GM13977 (cell line): ENCODE results near the gene CLUH.
"Not testable (repeated sequence)": the region's sequence is repeated elsewhere in the genome, so short reads cannot be mapped to it uniquely, and the experiment has no call there.

Experiments
- DNase-seq: peaks from one replicate; pipeline ENCODE4 v3.0.0; 2012; ENCODE audit warnings: low spot score
- in situ Hi-C: fragments of 300-500 bp; cut with MboI; formaldehyde crosslinking; loops from one replicate; pipeline ENCODE4 v1.12.0; 2022; ENCODE audit warnings: low sequenced_read_pairs, low pct_unique_long_range_greater_than_20kb, mixed read lengths, inconsistent platforms; ENCODE audit not compliant: unreplicated experiment
- TF ChIP-seq, protein P1 (sequence below): IDR thresholded peaks from 2 replicates; pipeline ENCODE4 v1.5.1; 2012; ENCODE audit warnings: mild to moderate bottlenecking, control low read depth; ENCODE audit not compliant: insufficient read depth; ENCODE audit errors: extremely low read depth, missing control alignments

Gene CLUH

DNA sequence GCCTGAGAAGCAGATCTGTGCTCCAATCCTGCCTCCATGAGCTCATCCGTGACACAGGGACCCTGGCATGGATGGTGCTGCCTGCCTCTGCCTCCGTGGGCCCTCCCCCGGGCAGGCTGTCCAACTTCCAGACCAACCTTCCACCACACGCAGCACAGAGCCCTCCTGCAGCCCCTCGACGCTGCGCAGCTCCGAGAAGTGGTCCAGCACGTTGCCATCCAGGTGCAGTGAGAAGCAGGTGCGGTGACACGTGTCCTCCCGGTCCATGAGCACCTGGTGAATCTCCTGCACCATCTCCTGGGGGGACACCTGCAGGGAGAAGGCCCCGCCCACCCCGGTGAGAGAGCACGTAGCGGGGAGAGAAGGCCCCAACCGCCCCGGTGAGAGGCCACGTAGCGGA, 8.4 kb downstream of the CLUH start:
- peak; percentile 17 for DNase-seq
- in situ Hi-C loops = no loop called here

DNA sequence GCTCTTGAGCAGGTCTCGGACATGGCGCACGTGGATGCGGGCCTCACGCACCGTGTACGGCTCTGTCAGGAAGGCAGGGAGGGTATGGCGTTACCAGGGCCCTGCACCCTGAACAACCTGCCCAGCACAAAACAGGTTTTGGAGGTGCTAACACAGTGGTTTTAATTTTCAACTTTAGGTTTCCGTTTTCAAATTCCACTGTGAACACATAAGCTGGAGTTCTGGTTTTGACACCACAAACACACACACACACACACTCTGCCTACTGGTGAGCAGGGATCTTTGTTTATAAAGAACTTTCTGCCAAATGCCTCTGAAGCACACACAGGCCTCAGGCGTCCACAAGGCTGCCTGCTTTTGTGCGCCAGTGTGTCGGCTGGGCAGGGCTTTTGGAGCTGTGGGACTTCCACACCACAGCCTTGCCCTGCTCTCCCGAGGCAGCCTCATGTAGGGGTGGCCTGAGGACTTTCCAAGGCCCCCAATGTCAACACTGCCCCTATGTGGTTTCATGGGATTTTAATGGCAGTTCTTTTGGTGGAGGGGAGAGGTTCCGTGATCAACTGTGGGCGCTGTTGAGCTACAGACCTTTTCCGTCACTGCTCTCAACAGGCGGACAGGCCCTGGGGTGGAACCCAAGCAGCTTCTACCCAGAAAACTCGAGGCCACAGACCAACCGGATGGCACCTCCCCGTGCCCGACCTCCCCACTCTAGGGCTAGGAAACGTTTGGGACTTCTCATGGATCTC, 9.4 kb downstream of the CLUH start:
- TF ChIP-seq, protein P1, sequence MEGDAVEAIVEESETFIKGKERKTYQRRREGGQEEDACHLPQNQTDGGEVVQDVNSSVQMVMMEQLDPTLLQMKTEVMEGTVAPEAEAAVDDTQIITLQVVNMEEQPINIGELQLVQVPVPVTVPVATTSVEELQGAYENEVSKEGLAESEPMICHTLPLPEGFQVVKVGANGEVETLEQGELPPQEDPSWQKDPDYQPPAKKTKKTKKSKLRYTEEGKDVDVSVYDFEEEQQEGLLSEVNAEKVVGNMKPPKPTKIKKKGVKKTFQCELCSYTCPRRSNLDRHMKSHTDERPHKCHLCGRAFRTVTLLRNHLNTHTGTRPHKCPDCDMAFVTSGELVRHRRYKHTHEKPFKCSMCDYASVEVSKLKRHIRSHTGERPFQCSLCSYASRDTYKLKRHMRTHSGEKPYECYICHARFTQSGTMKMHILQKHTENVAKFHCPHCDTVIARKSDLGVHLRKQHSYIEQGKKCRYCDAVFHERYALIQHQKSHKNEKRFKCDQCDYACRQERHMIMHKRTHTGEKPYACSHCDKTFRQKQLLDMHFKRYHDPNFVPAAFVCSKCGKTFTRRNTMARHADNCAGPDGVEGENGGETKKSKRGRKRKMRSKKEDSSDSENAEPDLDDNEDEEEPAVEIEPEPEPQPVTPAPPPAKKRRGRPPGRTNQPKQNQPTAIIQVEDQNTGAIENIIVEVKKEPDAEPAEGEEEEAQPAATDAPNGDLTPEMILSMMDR = no peak
- in situ Hi-C loops = no loop called here
- DNase-seq = peak; percentile 22

More for the DNA sequence above, 8.4 kb downstream of the CLUH start:
- TF ChIP-seq, protein P1 = no peak

DNA sequence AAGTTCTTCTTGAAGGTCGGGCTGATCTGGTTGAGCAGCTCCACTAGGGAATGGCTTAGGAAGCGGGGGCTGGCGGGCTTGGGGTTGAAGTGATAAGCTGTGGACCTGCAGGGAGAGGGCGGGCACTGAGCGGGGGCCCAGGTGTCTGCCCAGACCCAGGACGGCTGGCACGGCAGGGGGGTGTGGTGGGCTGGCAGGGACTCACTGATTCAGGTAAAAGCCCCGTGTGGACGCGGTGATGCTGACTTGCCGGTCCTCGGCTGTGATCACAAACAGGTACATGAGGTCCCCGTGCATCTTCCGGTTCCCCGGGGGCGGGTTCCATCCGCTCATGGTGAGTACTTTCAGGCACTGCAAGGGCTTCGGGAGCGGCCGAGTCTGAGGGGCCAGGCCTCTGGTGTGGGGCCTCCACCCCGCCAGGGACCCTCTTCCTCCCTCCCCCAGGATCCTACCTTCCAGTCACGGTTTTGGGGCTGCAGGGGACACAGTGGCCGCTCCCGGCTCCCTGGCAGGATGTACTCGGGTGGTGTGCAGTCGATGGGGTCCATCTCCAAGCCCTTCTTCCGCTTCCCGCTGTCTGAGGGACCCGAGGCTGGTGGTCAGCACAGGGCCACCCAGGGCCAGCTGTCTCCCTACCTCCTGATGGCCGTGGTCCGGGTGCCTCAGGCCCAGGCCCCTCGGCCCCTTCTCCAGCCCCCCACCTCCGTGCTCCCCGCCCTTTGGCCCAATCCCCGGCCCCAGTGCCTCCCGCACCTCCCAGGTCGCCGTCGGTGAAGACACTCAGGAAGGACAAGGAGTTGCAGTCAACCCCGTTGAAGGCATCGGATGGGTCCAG, 10.2 kb downstream of the CLUH start:
- TF ChIP-seq, protein P1 = no peak
- in situ Hi-C loops = no loop called here
- DNase-seq = peak; percentile 21

DNA sequence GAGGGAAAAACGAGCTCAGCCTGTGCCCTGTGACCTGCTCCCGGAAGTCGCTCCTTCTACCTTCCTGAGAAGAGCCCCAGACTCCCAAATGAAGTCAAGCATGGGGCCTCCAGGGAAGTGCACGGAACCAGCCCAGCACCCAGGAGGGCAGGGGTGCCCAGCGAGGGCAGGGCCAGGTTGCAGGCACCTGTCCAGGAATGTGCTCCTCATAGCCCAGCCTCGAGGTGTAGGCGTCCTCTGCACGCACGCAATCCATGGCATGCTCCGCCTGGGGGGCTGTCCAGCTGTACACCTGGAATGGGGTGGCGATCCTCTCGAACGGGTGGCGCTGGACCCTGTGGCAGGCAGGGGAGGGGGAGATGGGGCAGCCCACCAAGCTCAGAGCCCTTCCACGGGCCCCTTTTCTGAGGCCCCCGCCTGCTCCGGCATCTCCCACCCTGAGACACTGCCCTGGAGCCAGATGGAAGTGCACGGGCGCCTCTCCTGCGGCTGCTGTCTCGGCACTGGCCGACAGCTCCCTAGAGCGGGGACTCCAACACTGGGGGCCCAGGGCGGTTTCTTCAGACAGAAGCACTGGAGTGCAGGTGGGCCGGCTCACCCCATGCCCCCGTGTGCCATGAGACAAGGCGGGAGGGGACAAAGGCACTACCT, 10.9 kb downstream of the CLUH start:
- peak; percentile 30 for DNase-seq
- in situ Hi-C loops = no loop called here
- TF ChIP-seq, protein P1 = no peak

DNA sequence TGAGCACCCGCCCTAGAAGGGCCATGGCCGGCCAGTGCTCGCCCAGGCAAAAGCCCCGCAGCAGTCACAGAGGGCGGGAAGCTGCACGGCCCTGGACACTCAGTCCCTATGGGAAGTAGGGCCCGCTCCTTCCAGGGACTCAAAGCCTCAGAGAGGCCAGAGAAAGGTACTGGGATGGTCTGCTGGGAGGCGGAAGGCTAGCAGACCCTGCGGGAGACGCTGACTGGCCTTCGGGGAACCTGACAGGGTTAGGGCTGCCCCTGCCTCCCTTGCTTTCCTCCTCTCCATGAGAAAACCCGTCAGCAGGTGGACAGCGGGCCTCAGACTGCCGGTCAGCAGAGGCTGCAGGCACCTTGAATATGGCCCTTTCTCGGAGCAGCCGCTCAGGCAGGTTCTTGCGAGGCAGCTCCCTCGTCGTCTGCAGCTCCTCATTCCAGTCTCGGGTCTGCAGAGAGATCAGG, 11.5 kb downstream of the CLUH start:
- DNase-seq = peak; percentile 23
- in situ Hi-C loops = no loop called here
- TF ChIP-seq, protein P1 = no peak

DNA sequence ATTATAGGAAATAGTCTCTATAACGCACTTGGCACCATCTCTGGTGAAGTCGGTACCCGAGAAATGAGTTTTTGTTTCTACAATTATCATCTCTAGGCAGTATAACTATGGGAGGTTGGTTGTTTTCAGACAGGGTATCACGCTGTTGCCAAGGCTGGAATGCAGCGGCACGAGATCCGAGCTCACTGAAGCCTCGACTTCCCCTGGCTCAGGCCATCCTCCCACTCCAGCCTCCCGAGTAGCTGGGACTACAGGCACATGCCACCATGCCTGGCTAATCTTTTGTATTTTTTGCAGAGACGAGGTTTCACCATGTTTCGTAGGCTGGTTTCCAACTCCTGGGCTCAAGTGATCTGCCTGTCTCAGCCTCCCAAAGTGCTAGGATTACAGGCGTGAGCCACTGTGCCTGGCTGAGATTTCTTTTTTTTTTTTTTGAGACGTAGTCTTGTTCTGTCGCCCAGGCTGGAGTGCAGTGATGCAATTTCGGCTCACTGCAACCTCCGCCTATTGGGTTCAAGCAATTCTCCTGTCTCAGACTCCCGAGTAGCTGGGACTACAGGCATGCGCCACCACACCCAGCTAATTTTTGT, 12.3 kb downstream of the CLUH start:
- DNase-seq, in situ Hi-C loops: not testable (repeated sequence)
